HepG2 (cell line): ENCODE data around the gene SEBOX. TPM values are rescaled to one million over a fixed set of nuclear protein-coding genes. Genes with fewer than 3 reads are reported as not detected.
A peak's percentile ranks its signal among the peaks of the same experiment; 100 is the strongest.

Experiments used
- ATM ChIP-seq: fragments of 450-650 bp; IDR thresholded peaks from 2 replicates; pipeline ENCODE4 v1.7.1; 2017; ENCODE audit warnings: mild to moderate bottlenecking, borderline replicate concordance
- ERF ChIP-seq: IDR thresholded peaks from 2 replicates; pipeline ENCODE4 v1.6.1; 2018; ENCODE audit warnings: missing biosample characterization, missing genetic modification reagents
- GABPB1 ChIP-seq: IDR thresholded peaks from 2 replicates; pipeline ENCODE4 v1.6.1; 2016; ENCODE audit warnings: mild to moderate bottlenecking, missing genetic modification reagents, moderate library complexity, missing compliant biosample characterization
- GMEB2 ChIP-seq: IDR thresholded peaks from 2 replicates; pipeline ENCODE4 v1.6.1; 2016; ENCODE audit warnings: missing biosample characterization, missing genetic modification reagents, low read depth
- GPBP1L1 ChIP-seq: sonication (generic); formaldehyde crosslinking; IDR thresholded peaks from 2 replicates; pipeline ENCODE4 v1.5.0; 2020; ENCODE audit warnings: mild to moderate bottlenecking, missing genetic modification reagents
- IKZF4 ChIP-seq: sonication (generic); formaldehyde crosslinking; IDR thresholded peaks from 2 replicates; pipeline ENCODE4 v1.5.1; 2020; ENCODE audit warnings: borderline replicate concordance, mild to moderate bottlenecking, low read depth, missing genetic modification reagents; ENCODE audit errors: not compliant biosample characterization
- ISX ChIP-seq: sonication (generic); formaldehyde crosslinking; conservative IDR thresholded peaks from 2 replicates; pipeline ENCODE4 v1.5.0; 2020; ENCODE audit warnings: missing genetic modification reagents
- NCOA1 ChIP-seq: sonication (generic); formaldehyde crosslinking; IDR thresholded peaks from 2 replicates; pipeline ENCODE4 v1.9.0; 2021; ENCODE audit warnings: missing genetic modification reagents
- PAWR ChIP-seq: sonication (generic); formaldehyde crosslinking; IDR thresholded peaks from 2 replicates; pipeline ENCODE4 v1.4.0; 2020; ENCODE audit warnings: missing genetic modification reagents, mild to moderate bottlenecking, borderline replicate concordance
- PITX1 ChIP-seq: sonication (generic); formaldehyde crosslinking; IDR thresholded peaks from 2 replicates; pipeline ENCODE4 v1.5.1; 2020; ENCODE audit warnings: mild to moderate bottlenecking, missing genetic modification reagents
- PPARG ChIP-seq: conservative IDR thresholded peaks from 2 replicates; pipeline ENCODE4 v1.6.1; 2016; ENCODE audit warnings: missing biosample characterization, missing genetic modification reagents
- PRDM15 ChIP-seq: sonication (generic); formaldehyde crosslinking; IDR thresholded peaks from 2 replicates; pipeline ENCODE4 v1.4.0; 2020; ENCODE audit warnings: missing genetic modification reagents
- RBAK ChIP-seq: sonication (generic); formaldehyde crosslinking; IDR thresholded peaks from 2 replicates; pipeline ENCODE4 v1.5.1; 2020; ENCODE audit warnings: mild to moderate bottlenecking, missing genetic modification reagents
- ZBTB1 ChIP-seq: sonication (generic); formaldehyde crosslinking; IDR thresholded peaks from 2 replicates; pipeline ENCODE4 v1.4.0; 2020; ENCODE audit warnings: missing genetic modification reagents, borderline replicate concordance
- ZMAT3 ChIP-seq: sonication (generic); formaldehyde crosslinking; conservative IDR thresholded peaks from 2 replicates; pipeline ENCODE4 v1.7.0; 2021; ENCODE audit warnings: missing genetic modification reagents
- ZNF260 ChIP-seq: sonication (generic); formaldehyde crosslinking; IDR thresholded peaks from 2 replicates; pipeline ENCODE4 v1.4.0; 2020; ENCODE audit warnings: missing genetic modification reagents, low read depth, mild to moderate bottlenecking, borderline replicate concordance
- ZNF33A ChIP-seq: sonication (generic); formaldehyde crosslinking; IDR thresholded peaks from 2 replicates; pipeline ENCODE4 v1.5.1; 2020; ENCODE audit warnings: missing genetic modification reagents, mild to moderate bottlenecking, moderate library complexity, borderline replicate concordance
- ZNF546 ChIP-seq: sonication (generic); formaldehyde crosslinking; conservative IDR thresholded peaks from 2 replicates; pipeline ENCODE4 v1.8.1; 2023; ENCODE audit warnings: mild to moderate bottlenecking, missing genetic modification reagents
- ZNF891 ChIP-seq: sonication (generic); formaldehyde crosslinking; IDR thresholded peaks from 2 replicates; pipeline ENCODE4 v1.5.0; 2020; ENCODE audit warnings: mild to moderate bottlenecking, missing genetic modification reagents
- polyA plus RNA-seq, 8 experiments: library from polyadenylated mRNA; depleted of rRNA in 3 of 8; stranded (reverse) in 7 of 8; unstranded in 1 of 8; fragments of >200 nt; fragmentation: Illumina TruSeq in 4 of 8; extraction: Trizol in 4 of 8; gene quantifications; 2 replicates each; pipeline versions ENCODE4 v1.2.1 to v1.2.3, GENCODE V29; 2011 to 2016; ENCODE audit warnings: low read depth in 4 of 8, missing spikeins in 1 of 8, mixed read lengths in 1 of 8; ENCODE audit not compliant: insufficient read depth in 1 of 8
- total RNA-seq, 5 experiments: library from RNA; depleted of rRNA; stranded (reverse); fragments of >200 nt; fragmentation: Illumina TruSeq; extraction: Trizol; gene quantifications; 2 replicates each; pipeline ENCODE4 v1.2.3, GENCODE V29; 2016; ENCODE audit warnings: low read depth in 1 of 5

SEBOX gene
- total and polyA plus RNA-seq, 2 of the 13 experiments (the other 11 are each of a cell fraction or from before 2014, with no cell fraction given), result not detected

GRCh38 chr17:28357061-28357900 is 7.7 kb downstream of the SEBOX start, which contains the start of gene POLDIP2 (continued):
- TF ChIP-seq IKZF4 (no peak), ZNF33A (CRISPR knock-in tag) (no peak), GABPB1 (peak; percentile 98), GMEB2 (CRISPR knock-in tag) (no peak), GPBP1L1 (CRISPR knock-in tag) (no peak), ZNF891 (CRISPR knock-in tag) (no peak; the same call in 1 of the 2 replicates), ZNF260 (CRISPR knock-in tag) (no peak), ZBTB1 (CRISPR knock-in tag) (no peak), PRDM15 (CRISPR knock-in tag) (peak; percentile 20; the same call in 1 of the 2 replicates), ZMAT3 (CRISPR knock-in tag) (no peak), ERF (CRISPR knock-in tag) (peak; percentile 82), RBAK (CRISPR knock-in tag) (no peak), ISX (CRISPR knock-in tag) (0 out of 2 replicates have a peak, but pooled peaks have one; percentile 45), PITX1 (CRISPR knock-in tag) (peak; percentile 76; the same call in 1 of the 2 replicates), ATM (no peak), NCOA1 (CRISPR knock-in tag) (peak; percentile 60; the same call in 1 of the 2 replicates), PPARG (CRISPR knock-in tag) (peak; percentile 50; the same call in 1 of the 2 replicates), ZNF546 (CRISPR knock-in tag) (0 out of 2 replicates have a peak, but pooled peaks have one; percentile 38), PAWR (CRISPR knock-in tag) (no peak)
